ENCODE measurements around the gene KCNAB3. TPM values are rescaled to one million over a fixed set of nuclear protein-coding genes. Genes with fewer than 3 reads are reported as not detected.
A peak's percentile ranks its signal among the peaks of the same experiment; 100 is the strongest.

KCNAB3 gene
- total RNA-seq, 1 donor from 2014 or later: 0.43 TPM

DNA sequence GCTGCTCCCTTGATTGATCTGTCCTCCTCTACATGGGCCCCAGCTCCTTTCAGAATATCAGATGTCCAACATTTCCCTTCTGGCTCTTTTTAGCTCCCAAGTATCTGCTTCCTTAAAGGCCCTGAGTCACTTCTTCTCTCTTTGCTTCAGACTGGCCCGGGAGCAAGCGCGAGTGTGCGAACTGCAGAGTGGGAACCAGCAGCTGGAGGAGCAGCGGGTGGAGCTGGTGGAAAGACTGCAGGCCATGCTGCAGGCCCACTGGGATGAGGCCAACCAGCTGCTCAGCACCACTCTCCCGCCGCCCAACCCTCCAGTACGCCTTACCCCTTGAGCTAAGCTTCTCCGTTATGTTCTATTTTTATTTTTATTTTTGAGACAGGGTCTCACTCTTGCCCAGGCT lies 14.7 kb upstream of the KCNAB3 start:
- intact Hi-C loops (cut with DNase I): no loop called here
- peak; percentile 49 for DNase-seq (ENCODE audit: low spot score)

GRCh38 chr17:7943291-7943690 lies 13.6 kb upstream of the KCNAB3 start:
- peak; percentile 24 for DNase-seq (ENCODE audit: low spot score)
- intact Hi-C loops (cut with DNase I): no loop called here

- intact Hi-C loops (cut with DNase I): no loop called here
- DNase-seq (ENCODE audit: low spot score): no peak
These were observed 11.1 kb upstream of the KCNAB3 start for GRCh38 chr17:7940743-7941142.

- intact Hi-C loops (cut with DNase I): no loop called here
- DNase-seq (ENCODE audit: low spot score): no peak
These were observed 10.4 kb upstream of the KCNAB3 start for GRCh38 chr17:7940034-7940433.

- intact Hi-C loops (cut with DNase I): no loop called here
- peak; percentile 4 for DNase-seq (ENCODE audit: low spot score)
These were observed 6.2 kb upstream of the KCNAB3 start for GRCh38 chr17:7935859-7936258.

GRCh38 chr17:7932949-7933348 lies 3.3 kb upstream of the KCNAB3 start:
- DNase-seq (ENCODE audit: low spot score): peak; percentile 62
- intact Hi-C loops (cut with DNase I): no loop called here

DNA sequence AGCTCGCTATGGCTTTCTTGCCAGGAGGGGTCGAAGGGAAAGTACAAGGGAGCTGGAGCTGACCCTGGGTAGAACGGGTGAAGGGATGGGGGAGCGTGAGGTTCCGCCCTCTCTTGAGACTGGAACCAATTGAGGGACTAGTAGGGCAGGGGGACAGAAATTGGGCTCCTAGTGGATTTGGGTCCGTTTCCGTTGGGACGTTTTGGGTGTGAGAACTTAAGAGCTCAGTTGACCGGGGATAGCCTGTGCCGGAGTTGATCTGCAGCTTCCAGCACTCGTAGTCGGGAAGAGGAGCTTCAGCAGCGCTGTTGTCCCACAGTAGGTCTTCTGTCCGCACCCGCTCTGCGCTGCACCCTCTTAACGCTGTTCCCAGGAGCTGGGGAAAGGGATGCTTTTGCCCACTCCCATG lies 2.8 kb upstream of the KCNAB3 start:
- intact Hi-C loops (cut with DNase I): no loop called here
- peak; percentile 74 for DNase-seq (ENCODE audit: low spot score)

DNA sequence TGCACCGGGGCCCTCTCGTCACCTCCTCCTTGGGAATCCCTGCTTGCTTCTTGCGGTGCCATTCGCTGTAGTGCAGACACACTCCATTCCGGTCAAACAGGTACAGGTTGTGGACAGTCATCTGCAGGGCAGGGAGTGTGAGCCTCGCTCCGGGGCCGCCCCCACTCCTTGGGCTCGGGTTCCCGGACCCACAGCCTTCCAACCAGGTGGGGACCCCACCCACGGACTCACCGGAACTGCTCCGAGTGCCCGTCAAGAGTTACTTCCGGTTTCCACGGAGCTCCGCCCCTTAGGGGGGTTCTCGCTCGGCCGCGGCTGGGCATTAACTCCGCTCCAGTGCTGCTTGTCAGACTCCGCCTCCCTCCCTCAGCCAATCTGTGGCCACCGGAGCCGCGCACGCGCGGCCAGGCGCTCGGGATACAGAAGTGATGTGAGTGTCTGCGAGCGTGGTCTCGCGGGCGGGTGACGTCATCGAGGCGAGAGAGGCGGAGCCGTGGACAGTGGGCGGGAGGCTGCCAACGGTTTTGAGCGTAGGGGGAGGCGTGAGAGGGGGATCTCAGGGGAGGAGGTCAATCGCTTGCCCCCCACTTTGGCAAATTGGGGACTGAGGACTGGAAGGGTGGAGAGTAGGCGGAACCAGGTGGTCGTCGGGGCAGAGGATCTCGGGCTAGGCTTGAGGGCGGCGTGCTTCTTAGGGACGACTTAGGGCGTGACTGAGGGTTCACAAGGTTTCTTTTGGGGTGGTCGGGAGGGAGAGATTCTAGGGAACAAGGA lies 2.2 kb upstream of the KCNAB3 start, which contains the start of the genes CNTROB and TRAPPC1:
Gene CNTROB, plus strand, starts transcription at position 498 of the 774 bp plus-strand sequence. CDS start 874 bp downstream, outside the sequence.
Gene TRAPPC1, minus strand, starts transcription at position 238 of the 774 bp plus-strand sequence. Its CDS starts 117 bp downstream, at position 121.
- peak; percentile 100 for DNase-seq (ENCODE audit: low spot score)
- intact Hi-C loops (cut with DNase I): loop anchor here (2.0 kb wide), 1 partner anchor 15 kb away; the partner anchor contains the start of gene RNF227

- intact Hi-C loops (cut with DNase I): loop anchor here (2.0 kb wide), 1 partner anchor 14 kb away; the partner anchor contains the start of gene RNF227
- DNase-seq (ENCODE audit: low spot score): peak; percentile 71
These were observed 1.4 kb upstream of the KCNAB3 start for GRCh38 chr17:7930841-7931631.

GRCh38 chr17:7927596-7927995 lies 2.1 kb downstream of the KCNAB3 start:
- intact Hi-C loops (cut with DNase I): no loop called here
- DNase-seq (ENCODE audit: low spot score): no peak

- DNase-seq (ENCODE audit: low spot score): peak; percentile 92
- intact Hi-C loops (cut with DNase I): no loop called here
These were observed 6.6 kb downstream of the KCNAB3 start for GRCh38 chr17:7922845-7923628.

- intact Hi-C loops (cut with DNase I): no loop called here
- DNase-seq (ENCODE audit: low spot score): no peak
These were observed 7.3 kb downstream of the KCNAB3 start for GRCh38 chr17:7922269-7922844.

- DNase-seq (ENCODE audit: low spot score): no peak
- intact Hi-C loops (cut with DNase I): loop anchor here (1.0 to 2.0 kb wide), 2 partner anchors 14 to 29 kb away; partner anchors contain the start of genes CHD3 and TRAPPC1
These were observed 12.8 kb downstream of the KCNAB3 start for GRCh38 chr17:7916808-7917207.

GRCh38 chr17:7916385-7916682 lies 13.3 kb downstream of the KCNAB3 start:
- intact Hi-C loops (cut with DNase I): loop anchor here (1.0 to 2.0 kb wide), 2 partner anchors 14 to 28 kb away; partner anchors contain the start of genes CHD3 and TRAPPC1
- peak; percentile 76 for DNase-seq (ENCODE audit: low spot score)

GRCh38 chr17:7915611-7916384 lies 13.9 kb downstream of the KCNAB3 start, which contains the start of gene RNF227:
Gene RNF227, minus strand, starts transcription at chr17:7916289. Its CDS starts 94 bp downstream, at chr17:7916195.
- peak; percentile 94 for DNase-seq (ENCODE audit: low spot score)
- intact Hi-C loops (cut with DNase I): loop anchor here (1.0 to 2.0 kb wide), 3 partner anchors 15 to 125 kb away; partner anchors contain the start of genes CHD3 and TRAPPC1

- DNase-seq (ENCODE audit: low spot score): no peak
- intact Hi-C loops (cut with DNase I): loop anchor here (2.0 kb wide), 1 partner anchor 126 kb away; no protein-coding TSS in a partner anchor
These were observed 14.5 kb downstream of the KCNAB3 start for GRCh38 chr17:7915179-7915610.

DNA sequence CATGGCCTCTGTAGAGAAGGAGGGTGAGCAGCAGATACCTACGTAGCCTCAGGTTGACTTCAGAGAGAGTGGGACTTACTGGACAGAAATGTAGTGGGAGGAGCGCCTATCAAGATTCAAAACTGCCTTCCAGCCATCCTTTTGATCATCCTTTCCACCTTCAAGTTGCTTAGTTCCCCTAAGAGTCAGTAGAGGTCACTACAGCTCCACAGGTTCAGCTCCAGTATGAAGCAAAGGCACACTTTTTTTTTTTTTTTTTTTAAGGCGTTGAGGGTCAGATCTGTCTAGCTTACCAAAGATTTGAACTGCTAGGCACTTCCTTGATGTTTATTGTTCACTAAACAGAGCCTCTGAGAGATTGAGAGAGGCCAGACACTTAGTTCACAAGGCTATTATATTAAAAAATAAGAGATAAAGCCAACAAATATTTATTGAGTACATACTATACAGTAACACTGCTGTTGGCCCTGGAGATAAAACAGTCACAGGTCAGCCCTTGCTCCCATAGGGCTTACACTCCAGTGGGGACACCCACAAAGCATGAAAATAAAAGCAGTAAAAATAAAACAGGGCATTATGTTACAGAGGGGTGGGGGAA lies 16.6 kb downstream of the KCNAB3 start:
- DNase-seq (ENCODE audit: low spot score): no peak
- intact Hi-C loops (cut with DNase I): loop anchor here (2.0 kb wide), 1 partner anchor 76 kb away; no protein-coding TSS in a partner anchor

DNA sequence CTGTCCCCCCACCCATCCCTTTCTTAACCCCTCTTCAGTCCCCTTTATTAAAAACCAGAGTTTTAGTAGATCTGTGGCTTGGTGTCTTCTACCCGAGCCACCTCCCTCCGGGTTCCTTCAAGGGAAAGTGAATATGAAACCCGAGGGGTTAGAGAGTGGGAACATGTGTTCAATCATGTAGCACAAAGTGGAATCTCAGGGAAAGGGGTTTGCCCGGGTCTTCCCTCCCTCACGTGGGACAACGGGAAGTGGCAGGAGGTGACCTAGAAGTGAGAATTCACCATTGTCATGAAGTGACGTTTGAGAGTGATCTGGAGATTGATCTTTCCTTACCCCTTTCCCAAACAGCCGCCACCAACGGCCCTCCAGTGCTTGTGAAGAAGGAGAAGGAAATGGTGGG lies 18.5 kb downstream of the KCNAB3 start:
- no peak for DNase-seq (ENCODE audit: low spot score)
- intact Hi-C loops (cut with DNase I): no loop called here
